Stimulated activated CD8-positive, alpha-beta memory T cell treated with anti-CD3 and anti-CD28 coated beads, Interleukin-15, amount 100 ng/mL, for 1 hour (primary cell): ENCODE measurements around the gene SNRPA1.
A peak's percentile ranks its signal among the peaks of the same experiment; 100 is the strongest.

Source experiments
- DNase-seq: peaks from one replicate; pipeline ENCODE4 v3.0.0-alpha.2; 2020; ENCODE audit warnings: low read depth

Gene SNRPA1

DNA sequence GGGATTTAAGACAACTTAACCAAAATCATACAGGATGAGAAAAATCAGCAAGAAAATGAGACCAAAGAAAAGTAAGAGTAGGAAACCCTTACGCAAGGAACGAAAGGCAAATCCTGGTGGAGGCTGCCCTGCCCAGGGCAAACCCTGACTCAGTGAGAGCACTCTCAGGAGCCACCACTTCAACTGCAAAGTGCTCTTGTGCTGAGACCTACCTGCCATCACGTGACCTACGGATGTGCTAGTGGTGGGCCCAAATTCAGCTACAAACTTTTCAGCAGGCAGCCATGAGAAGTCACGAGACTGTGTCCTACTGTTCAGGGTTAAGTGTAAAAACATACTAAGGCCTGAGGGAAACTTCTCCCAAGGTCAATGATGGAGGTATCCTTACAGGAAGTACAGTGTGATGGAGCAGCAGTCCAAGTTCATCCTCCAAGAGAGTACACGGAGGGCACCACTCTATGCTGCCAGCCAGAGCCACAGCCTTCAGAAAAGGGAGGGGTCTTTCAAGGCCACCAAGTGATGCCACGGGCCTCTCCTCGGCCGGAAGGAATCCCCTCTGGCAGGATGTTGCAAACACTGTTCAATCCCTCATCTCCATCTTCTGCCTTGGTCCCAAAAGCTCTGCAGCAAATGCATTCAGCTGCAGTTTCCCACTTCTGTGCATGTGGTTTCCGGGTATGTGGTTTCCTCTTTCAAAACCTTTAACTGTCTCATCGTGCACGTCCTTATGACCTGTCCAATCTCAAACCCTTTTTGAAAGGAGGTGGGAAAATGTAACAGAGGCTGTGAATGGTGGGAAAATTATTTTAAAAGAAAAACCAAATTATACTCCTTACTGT lies 52.7 kb downstream of the SNRPA1 start:
- DNase-seq: peak; percentile 23

DNA sequence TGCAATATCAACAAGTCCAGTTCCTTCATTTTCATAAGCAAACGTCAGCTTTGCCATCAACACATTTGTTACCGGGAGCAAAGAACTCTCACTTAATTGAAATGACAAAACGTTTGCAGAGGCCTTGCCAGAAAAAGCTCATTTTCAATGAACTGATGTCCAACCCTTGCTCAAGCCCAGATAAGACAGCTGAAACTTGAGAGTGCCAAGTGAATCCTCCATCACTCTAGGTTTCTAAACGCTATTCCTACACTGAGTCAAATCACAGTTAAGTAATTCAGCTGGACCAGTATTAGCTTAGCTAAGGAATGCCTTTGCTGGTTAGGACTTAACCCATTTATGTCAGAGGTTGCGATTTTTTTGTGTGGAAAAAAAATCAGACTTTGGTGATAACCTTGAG lies 54.7 kb downstream of the SNRPA1 start:
- DNase-seq: no peak

DNA sequence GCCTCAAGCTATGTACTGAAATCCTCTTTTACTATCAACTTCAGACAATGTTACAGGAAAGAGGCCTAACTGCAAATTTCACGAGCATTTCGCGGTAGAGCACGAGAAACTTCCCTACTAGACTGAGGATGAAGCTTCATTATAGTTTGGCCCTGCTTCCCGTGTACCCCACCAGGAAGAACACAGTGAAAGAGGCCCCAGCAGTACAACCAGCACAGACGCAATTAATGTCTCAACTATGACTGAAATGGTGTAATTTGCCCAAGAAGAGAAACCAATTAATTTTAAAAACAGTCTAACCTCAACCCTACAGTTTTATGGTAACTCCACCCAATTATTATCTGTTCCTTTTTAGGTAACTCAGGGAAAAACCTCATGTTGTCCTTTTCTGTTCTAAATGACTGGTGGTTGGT lies 55.3 kb downstream of the SNRPA1 start:
- no peak for DNase-seq

- no peak for DNase-seq
Observed at GRCh38 chr15:101237251-101237650, 57.8 kb downstream of the SNRPA1 start.

- no peak for DNase-seq
Observed at GRCh38 chr15:101233651-101234280, 61.3 kb downstream of the SNRPA1 start.

DNA sequence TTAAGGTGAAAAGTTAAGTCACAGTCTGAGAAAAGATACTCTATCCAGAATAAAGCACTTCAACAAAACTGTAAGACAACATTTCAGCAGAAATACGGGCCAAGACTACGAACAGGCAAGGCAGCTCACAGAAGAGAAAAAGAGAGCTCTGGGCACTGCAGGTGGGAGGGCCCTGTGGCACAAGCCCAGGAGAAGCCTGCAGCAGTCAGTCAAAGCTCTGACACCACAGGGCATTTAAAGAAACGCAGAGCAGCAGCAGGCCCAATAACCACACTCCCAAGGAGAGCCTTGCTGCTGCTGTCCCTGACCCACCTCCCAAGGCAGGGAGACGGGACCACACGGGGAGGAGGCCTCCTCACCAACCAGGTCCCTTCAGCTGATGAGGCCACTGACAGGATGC lies 62.4 kb downstream of the SNRPA1 start:
- no peak for DNase-seq
